Neutrophil (primary cell): Measurements from ENCODE around the gene PLA2G4B.

Experiments used
- H3K27ac ChIP-seq: fragments of 200-600 bp; sonication (generic); 2 replicates; pipeline ENCODE4 v1.5.1; 2016; ENCODE audit warnings: mild to moderate bottlenecking, moderate library complexity
- H3K27me3 ChIP-seq: fragments of 200-600 bp; sonication (generic); 2 replicates; pipeline ENCODE4 v1.6.0; 2016; ENCODE audit warnings: mild to moderate bottlenecking
- H3K36me3 ChIP-seq: fragments of 200-600 bp; sonication (generic); 2 replicates; pipeline ENCODE4 v1.5.1; 2017
- H3K4me1 ChIP-seq, 2 experiments: fragments of 200-600 bp in 1 of 2; sonication (generic) in 1 of 2; 1 replicate in 1 of 2; 2 replicates in 1 of 2; pipeline versions ENCODE4 v1.5.1 to v1.6.1; 2013 to 2016; ENCODE audit warnings: low read depth in 1 of 2, low read length in 1 of 2, mild to moderate bottlenecking in 1 of 2, moderate library complexity in 1 of 2; ENCODE audit not compliant: control insufficient read depth in 1 of 2, insufficient read depth in 1 of 2
- H3K4me3 ChIP-seq, 2 experiments: fragments of 200-600 bp in 1 of 2; sonication (generic) in 1 of 2; 1 replicate in 1 of 2; 2 replicates in 1 of 2; pipeline ENCODE4 v1.5.1; 2013 to 2016; ENCODE audit warnings: low read depth in 1 of 2, low read length in 1 of 2, mild to moderate bottlenecking in 1 of 2, moderate library complexity in 1 of 2
- H3K9me3 ChIP-seq: fragments of 200-600 bp; sonication (generic); 2 replicates; pipeline ENCODE4 v1.5.1; 2016
- TF ChIP-seq, protein P1 (sequence below): fragments of 200-600 bp; sonication (generic); IDR thresholded peaks from 2 replicates; pipeline ENCODE4 v1.5.1; 2016; ENCODE audit warnings: antibody characterized with exemption

Gene PLA2G4B

DNA sequence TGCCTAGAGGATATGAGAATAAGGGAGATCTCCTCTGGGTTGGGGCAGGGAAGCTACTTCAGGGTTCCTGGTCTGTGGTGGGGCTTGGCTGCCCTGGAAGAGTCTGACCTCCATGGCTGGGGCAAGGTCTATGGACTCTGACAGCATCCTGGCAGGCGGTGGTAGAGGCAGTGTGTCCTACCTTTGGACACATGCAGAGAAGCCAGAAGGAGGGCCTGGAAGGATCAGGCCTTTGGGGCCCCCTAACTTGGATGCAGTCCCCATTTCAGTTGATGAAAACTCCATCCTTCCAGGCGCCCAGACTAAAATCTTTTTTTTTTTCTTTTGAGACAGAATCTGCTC, 44.8 kb downstream of the PLA2G4B start:
- no peak overlapping the region for H3K4me3 ChIP-seq
- H3K27ac ChIP-seq = no peak overlapping the region
- H3K9me3 ChIP-seq = no peaks in the 10 kb centered on the region
- H3K4me1 ChIP-seq = peaks cover 0 to 6% of the 10 kb centered on the region in 2 experiments
- TF ChIP-seq, protein P1, sequence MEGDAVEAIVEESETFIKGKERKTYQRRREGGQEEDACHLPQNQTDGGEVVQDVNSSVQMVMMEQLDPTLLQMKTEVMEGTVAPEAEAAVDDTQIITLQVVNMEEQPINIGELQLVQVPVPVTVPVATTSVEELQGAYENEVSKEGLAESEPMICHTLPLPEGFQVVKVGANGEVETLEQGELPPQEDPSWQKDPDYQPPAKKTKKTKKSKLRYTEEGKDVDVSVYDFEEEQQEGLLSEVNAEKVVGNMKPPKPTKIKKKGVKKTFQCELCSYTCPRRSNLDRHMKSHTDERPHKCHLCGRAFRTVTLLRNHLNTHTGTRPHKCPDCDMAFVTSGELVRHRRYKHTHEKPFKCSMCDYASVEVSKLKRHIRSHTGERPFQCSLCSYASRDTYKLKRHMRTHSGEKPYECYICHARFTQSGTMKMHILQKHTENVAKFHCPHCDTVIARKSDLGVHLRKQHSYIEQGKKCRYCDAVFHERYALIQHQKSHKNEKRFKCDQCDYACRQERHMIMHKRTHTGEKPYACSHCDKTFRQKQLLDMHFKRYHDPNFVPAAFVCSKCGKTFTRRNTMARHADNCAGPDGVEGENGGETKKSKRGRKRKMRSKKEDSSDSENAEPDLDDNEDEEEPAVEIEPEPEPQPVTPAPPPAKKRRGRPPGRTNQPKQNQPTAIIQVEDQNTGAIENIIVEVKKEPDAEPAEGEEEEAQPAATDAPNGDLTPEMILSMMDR = no peak
- H3K27me3 ChIP-seq = peaks cover 45% of the 10 kb centered on the region
- H3K36me3 ChIP-seq = no peaks in the 10 kb centered on the region

DNA sequence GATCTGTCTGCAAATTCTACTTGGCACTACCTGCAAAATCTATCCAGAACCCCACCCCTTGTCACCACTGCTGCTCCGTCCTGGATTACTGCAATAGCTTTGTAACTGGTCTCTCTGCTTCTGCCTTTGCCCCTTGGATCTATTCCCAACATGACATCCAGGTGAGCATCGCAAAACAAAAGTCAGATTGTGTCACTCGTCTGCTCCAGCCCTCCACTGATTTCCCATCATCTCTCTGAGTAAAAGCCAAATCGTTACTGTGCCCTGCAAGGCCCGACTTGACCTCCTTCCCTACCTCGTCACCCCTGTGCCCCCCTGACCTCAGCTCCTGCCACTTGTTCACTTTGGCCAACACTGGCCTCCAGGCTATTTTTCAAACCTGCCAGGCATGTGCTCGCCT, 45.8 kb downstream of the PLA2G4B start:
- Histone ChIP-seq H3K4me1 (peaks cover 0 to 6% of the 10 kb centered on the region in 2 experiments), H3K36me3 (no peaks in the 10 kb centered on the region), H3K9me3 (no peaks in the 10 kb centered on the region), H3K27me3 (peaks cover 41% of the 10 kb centered on the region), H3K27ac (no peak overlapping the region), H3K4me3 (no peak overlapping the region)
- TF ChIP-seq, protein P1 = no peak

DNA sequence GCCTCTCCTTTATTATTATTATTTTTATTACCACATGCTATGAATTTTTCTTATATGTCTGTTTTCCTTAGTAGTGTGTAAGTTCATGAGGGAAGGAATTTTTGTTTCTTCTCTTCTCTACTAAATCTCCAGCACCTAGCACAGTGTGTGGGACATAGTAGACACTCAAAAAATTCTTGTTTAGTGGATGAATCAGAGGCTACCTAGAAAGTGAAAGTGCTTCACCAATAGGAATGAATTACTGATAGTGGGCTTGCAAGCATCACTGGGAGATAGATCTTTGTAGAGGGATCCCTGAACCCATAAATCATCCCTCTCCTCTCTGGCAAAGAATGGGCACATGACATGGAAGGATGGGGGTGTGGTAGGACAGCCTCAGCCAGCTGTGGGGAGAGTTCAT, 46.7 kb downstream of the PLA2G4B start:
- Histone ChIP-seq H3K27me3 (peaks cover 33% of the 10 kb centered on the region), H3K4me3 (no peak overlapping the region)

DNA sequence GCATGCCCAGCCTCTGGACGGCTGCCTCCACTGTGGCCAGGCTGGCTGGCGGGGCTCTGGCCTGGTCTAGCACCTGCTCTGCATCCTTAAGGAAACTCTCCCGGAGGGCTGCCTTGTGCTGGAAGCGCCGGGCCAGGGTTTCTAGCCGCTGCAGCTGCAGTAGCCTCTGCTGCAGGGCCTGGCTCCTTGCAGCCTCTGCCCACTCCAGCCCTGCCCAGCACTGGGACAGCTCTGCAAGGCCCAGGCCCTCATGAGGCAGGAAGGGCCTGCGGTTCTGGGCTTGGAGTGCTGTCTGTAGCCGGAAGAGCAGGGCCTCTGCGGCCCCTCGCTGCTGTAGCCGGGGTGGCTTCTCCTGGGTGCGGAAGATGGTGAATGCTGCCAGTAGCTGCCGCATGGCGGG, 47.2 kb downstream of the PLA2G4B start:
- Histone ChIP-seq H3K9me3 (no peaks in the 10 kb centered on the region), H3K27ac (no peak overlapping the region), H3K4me1 (peaks cover 0 to 6% of the 10 kb centered on the region in 2 experiments), H3K27me3 (peaks cover 27% of the 10 kb centered on the region), H3K36me3 (no peaks in the 10 kb centered on the region), H3K4me3 (no peak overlapping the region)
- TF ChIP-seq, protein P1 = no peak

More for the DNA sequence above, 46.7 kb downstream of the PLA2G4B start:
- H3K36me3 ChIP-seq = no peaks in the 10 kb centered on the region
- TF ChIP-seq, protein P1 = no peak
- H3K4me1 ChIP-seq = peaks cover 0 to 6% of the 10 kb centered on the region in 2 experiments
- H3K9me3 ChIP-seq = no peaks in the 10 kb centered on the region
- no peak overlapping the region for H3K27ac ChIP-seq

DNA sequence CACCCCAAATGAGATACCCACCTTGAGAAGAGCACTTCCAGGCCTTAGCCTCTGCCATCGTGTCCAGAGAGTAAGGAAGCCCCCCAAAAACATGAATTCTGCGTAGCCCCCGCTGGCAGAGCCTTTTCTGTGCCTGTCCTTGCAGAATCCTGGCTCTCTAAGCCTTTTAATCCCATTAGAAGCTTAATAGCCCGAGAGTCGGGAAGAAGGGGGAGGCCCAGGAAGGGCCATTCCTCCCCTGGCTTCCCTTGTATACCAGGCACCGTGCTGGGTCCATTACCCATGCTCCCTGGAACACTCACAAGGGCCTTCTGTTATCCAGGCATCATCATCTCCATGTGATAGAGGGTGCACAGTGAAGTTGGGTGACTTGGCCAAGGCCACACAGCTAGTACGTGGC, 48.1 kb downstream of the PLA2G4B start:
- H3K36me3 ChIP-seq = no peaks in the 10 kb centered on the region
- H3K27me3 ChIP-seq = peaks cover 18% of the 10 kb centered on the region
- peaks cover 0 to 6% of the 10 kb centered on the region in 2 experiments for H3K4me1 ChIP-seq
- no peaks in the 10 kb centered on the region for H3K9me3 ChIP-seq
- TF ChIP-seq, protein P1 = no peak
- no peak overlapping the region for H3K27ac ChIP-seq
- H3K4me3 ChIP-seq = no peak overlapping the region

DNA sequence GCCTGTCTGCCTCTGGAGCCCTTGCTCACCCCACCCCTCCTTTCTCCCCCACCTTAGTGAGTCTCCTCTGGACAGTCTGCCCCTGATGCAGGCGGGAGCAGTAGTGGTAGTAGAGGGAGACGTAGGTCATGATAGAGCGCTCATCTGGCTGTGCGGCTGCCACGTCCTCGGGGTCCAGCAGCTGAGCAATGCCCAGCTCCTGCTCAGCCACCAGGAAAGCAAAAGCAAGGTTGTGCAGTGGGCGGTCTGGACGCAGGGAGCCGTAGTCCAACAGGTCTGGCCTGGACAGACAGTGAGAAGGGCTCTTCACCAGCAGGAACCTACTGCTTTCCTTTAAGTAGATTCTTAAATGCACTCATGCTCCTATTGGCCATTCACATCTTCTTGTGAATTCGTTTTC, 48.5 kb downstream of the PLA2G4B start:
- TF ChIP-seq, protein P1 = no peak
- Histone ChIP-seq H3K27ac (no peak overlapping the region), H3K4me3 (no peak overlapping the region), H3K27me3 (peaks cover 14% of the 10 kb centered on the region), H3K4me1 (peaks cover 0 to 2% of the 10 kb centered on the region in 2 experiments), H3K9me3 (no peaks in the 10 kb centered on the region), H3K36me3 (no peaks in the 10 kb centered on the region)
